ENCODE measurements around the gene TRIM66.

TRIM66 gene

DNA sequence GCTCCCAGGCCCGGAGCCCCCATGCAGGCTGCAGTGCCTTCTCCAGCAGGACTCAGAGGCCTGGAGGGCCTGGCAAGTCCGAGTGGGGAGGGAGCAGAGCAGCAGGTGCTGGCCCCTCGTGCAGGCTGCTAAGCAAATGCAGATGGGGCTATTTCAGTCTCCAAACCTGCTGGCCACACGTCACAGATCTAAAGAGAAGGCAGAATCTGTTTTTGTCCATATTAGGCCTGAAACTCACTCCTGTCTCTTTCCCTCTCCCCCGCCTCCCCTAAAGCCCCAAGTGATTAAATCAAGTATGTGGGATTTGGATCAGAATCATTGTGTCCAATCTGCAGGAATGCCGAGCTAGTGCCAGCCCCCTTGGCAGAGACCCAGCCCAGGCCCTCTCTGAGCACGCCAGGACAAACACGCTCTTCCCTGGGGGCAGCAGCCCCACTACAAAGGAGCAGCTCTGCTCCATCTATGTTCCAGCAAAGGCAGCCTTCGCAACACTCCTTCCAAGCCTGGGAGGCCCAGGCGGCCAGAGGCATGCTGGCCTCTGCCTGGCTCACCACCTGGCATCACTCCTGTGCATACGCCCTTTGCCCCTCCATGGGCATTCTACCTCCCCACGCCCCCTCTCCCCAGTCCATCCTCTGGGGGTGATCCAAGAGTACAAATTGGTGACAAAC is 26.7 kb upstream of the TRIM66 start:
- TF ChIP-seq FOXP2 (optimal IDR thresholded peaks at IDR 0.05; ENCODE audit: borderline replicate concordance, extremely low read depth, extremely low read length, insufficient read depth) (no peak), SIN3A (IDR thresholded peaks at IDR 0.05; ENCODE audit: borderline replicate concordance, insufficient read depth, low read length) (no peak), POLR2AphosphoS5 (IDR thresholded peaks at IDR 0.05; ENCODE audit: low read depth, low read length) (no peak), TAF1 (IDR thresholded peaks at IDR 0.05; ENCODE audit: borderline replicate concordance, insufficient read depth, low read length) (no peak)
- TF ChIP-seq, protein P1, sequence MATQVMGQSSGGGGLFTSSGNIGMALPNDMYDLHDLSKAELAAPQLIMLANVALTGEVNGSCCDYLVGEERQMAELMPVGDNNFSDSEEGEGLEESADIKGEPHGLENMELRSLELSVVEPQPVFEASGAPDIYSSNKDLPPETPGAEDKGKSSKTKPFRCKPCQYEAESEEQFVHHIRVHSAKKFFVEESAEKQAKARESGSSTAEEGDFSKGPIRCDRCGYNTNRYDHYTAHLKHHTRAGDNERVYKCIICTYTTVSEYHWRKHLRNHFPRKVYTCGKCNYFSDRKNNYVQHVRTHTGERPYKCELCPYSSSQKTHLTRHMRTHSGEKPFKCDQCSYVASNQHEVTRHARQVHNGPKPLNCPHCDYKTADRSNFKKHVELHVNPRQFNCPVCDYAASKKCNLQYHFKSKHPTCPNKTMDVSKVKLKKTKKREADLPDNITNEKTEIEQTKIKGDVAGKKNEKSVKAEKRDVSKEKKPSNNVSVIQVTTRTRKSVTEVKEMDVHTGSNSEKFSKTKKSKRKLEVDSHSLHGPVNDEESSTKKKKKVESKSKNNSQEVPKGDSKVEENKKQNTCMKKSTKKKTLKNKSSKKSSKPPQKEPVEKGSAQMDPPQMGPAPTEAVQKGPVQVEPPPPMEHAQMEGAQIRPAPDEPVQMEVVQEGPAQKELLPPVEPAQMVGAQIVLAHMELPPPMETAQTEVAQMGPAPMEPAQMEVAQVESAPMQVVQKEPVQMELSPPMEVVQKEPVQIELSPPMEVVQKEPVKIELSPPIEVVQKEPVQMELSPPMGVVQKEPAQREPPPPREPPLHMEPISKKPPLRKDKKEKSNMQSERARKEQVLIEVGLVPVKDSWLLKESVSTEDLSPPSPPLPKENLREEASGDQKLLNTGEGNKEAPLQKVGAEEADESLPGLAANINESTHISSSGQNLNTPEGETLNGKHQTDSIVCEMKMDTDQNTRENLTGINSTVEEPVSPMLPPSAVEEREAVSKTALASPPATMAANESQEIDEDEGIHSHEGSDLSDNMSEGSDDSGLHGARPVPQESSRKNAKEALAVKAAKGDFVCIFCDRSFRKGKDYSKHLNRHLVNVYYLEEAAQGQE (IDR thresholded peaks at IDR 0.05; ENCODE audit: insufficient read depth in 1 of 2, low read depth in 2 of 2, low read length in 2 of 2) = no peak

DNA sequence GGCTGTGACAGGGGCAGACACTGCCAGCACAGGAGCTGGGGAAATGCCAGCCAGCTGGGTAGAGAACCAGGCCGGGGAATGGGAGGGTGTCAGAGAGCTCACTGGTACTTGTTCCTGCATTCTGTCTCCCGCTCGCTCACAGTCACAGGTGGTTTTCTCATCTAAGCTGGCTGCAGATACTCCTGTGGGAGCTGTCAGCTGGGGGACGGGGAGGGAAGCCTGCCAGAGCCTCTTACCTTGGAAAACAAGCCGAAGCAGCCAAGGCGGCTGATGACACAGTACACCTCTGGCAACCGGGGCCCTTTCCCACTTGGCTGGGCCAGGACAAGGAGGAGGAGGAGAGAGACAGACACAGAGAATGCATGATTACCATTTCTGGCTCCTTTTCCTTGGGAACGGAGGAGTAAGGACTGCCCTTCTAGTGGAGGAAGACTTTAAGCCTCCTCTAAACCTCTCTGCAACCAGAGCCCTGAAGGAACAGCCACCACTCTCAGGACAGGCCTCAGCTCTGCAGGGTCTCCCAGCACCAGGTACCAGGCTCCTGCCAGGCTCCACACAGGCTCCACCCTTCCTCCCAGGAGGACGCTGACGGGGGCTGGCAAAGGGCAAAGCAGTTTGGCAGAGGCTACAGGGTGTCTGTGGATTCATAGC is 25.2 kb upstream of the TRIM66 start:
- TF ChIP-seq, protein P1 (IDR thresholded peaks at IDR 0.05; ENCODE audit: insufficient read depth in 1 of 2, low read depth in 2 of 2, low read length in 2 of 2) = no peak
- TF ChIP-seq SIN3A (IDR thresholded peaks at IDR 0.05; ENCODE audit: borderline replicate concordance, insufficient read depth, low read length) = no peak
- TF ChIP-seq FOXP2 (optimal IDR thresholded peaks at IDR 0.05; ENCODE audit: borderline replicate concordance, extremely low read depth, extremely low read length, insufficient read depth) = no peak
- TF ChIP-seq POLR2AphosphoS5 (IDR thresholded peaks at IDR 0.05; ENCODE audit: low read depth, low read length) = no peak
- no peak for TF ChIP-seq TAF1 (IDR thresholded peaks at IDR 0.05; ENCODE audit: borderline replicate concordance, insufficient read depth, low read length)

GRCh38 chr11:8706673-8707432 is 24.4 kb upstream of the TRIM66 start:
- TF ChIP-seq POLR2AphosphoS5 (IDR thresholded peaks at IDR 0.05; ENCODE audit: low read depth, low read length) = no peak
- no peak for TF ChIP-seq SIN3A (IDR thresholded peaks at IDR 0.05; ENCODE audit: borderline replicate concordance, insufficient read depth, low read length)
- TF ChIP-seq, protein P1 (IDR thresholded peaks at IDR 0.05; ENCODE audit: insufficient read depth in 1 of 2, low read depth in 2 of 2, low read length in 2 of 2) = no peak
- no peak for TF ChIP-seq FOXP2 (optimal IDR thresholded peaks at IDR 0.05; ENCODE audit: borderline replicate concordance, extremely low read depth, extremely low read length, insufficient read depth)
- TF ChIP-seq TAF1 (IDR thresholded peaks at IDR 0.05; ENCODE audit: borderline replicate concordance, insufficient read depth, low read length) = no peak

GRCh38 chr11:8705146-8705545 is 22.7 kb upstream of the TRIM66 start:
- no peak for TF ChIP-seq POLR2AphosphoS5 (IDR thresholded peaks at IDR 0.05; ENCODE audit: low read depth, low read length)
- TF ChIP-seq FOXP2 (optimal IDR thresholded peaks at IDR 0.05; ENCODE audit: borderline replicate concordance, extremely low read depth, extremely low read length, insufficient read depth) = no peak
- no peak for TF ChIP-seq TAF1 (IDR thresholded peaks at IDR 0.05; ENCODE audit: borderline replicate concordance, insufficient read depth, low read length)
- TF ChIP-seq SIN3A (IDR thresholded peaks at IDR 0.05; ENCODE audit: borderline replicate concordance, insufficient read depth, low read length) = no peak
- TF ChIP-seq, protein P1 (IDR thresholded peaks at IDR 0.05; ENCODE audit: insufficient read depth in 1 of 2, low read depth in 2 of 2, low read length in 2 of 2) = no peak
